ENCODE results near the gene TSC2. TPM values are rescaled to one million over a fixed set of nuclear protein-coding genes. Genes with fewer than 3 reads are reported as not detected.

TSC2 gene
- total and polyA plus RNA-seq, 9 of the 15 experiments (the other 6 are each of a cell fraction or from before 2014, with no cell fraction given), result 1.3 to 68.1 (median 16.6) TPM

GRCh38 chr16:2023092-2024031 lies 24.4 kb upstream of the TSC2 start (continued):
- TF ChIP-seq TSHZ1 (CRISPR knock-in tag; IDR thresholded peaks at IDR 0.05) (no peak), ZNF780A (CRISPR knock-in tag; IDR thresholded peaks at IDR 0.05) (no peak), ZNF124 (CRISPR knock-in tag; IDR thresholded peaks at IDR 0.05) (no peak), NONO (IDR thresholded peaks at IDR 0.05; ENCODE audit: low read depth in 2 of 2, low read length in 1 of 2) (no peak), BHLHE40 (IDR thresholded peaks at IDR 0.05; ENCODE audit: low read length) (peak; percentile 41; the same call in 1 of the 2 replicates), PML (IDR thresholded peaks at IDR 0.05; ENCODE audit: low read length) (no peak), ZMIZ1 (IDR thresholded peaks at IDR 0.05; ENCODE audit: low read depth in 2 of 2, low read length in 2 of 2) (no peak), EGR1 (conservative IDR thresholded peaks at IDR 0.05) (peak; percentile 43), KLF13 (tag; IDR thresholded peaks at IDR 0.05; ENCODE audit: borderline replicate concordance, low read depth) (0 out of 2 replicates have a peak, but pooled peaks have one; percentile 32), ETS1 (conservative IDR thresholded peaks at IDR 0.05; ENCODE audit: control insufficient read depth, low read depth, low read length) (peak; percentile 34; the same call in 1 of the 2 replicates), RBFOX2 (IDR thresholded peaks at IDR 0.05; ENCODE audit: low read depth, low read length) (peak; percentile 66)
- TF ChIP-seq, protein P1, sequence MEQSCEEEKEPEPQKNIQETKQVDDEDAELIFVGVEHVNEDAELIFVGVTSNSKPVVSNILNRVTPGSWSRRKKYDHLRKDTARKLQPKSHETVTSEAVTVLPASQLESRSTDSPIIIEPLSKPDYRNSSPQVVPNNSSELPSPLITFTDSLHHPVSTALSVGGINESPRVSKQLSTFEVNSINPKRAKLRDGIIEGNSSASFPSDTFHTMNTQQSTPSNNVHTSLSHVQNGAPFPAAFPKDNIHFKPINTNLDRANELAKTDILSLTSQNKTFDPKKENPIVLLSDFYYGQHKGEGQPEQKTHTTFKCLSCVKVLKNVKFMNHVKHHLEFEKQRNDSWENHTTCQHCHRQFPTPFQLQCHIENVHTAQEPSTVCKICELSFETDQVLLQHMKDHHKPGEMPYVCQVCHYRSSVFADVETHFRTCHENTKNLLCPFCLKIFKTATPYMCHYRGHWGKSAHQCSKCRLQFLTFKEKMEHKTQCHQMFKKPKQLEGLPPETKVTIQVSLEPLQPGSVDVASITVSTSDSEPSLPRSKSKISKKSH (CRISPR knock-in tag; IDR thresholded peaks at IDR 0.05), result no peak

Data from K562 (cell line).